SU-DHL-6 (cell line): ENCODE measurements around the gene GRID1.

Experiments
- H2AFZ ChIP-seq: fragments of 200-600 bp; sonication (generic); 2 replicates; pipeline ENCODE4 v1.6.1; 2014; ENCODE audit warnings: low read depth, mild to moderate bottlenecking, moderate library complexity, mixed read lengths, antibody characterized with exemption, low read length; ENCODE audit not compliant: severe bottlenecking
- H3F3A ChIP-seq: fragments of 200-600 bp; shearing (Covaris generic); 2 replicates; pipeline ENCODE4 v1.6.0; 2016; ENCODE audit warnings: antibody characterized with exemption, mild to moderate bottlenecking; ENCODE audit not compliant: insufficient read depth
- H3K27ac ChIP-seq: fragments of 200-600 bp; sonication (generic); 2 replicates; pipeline ENCODE4 v1.5.1; 2016; ENCODE audit warnings: low read depth, mild to moderate bottlenecking, low read length, moderate library complexity, mixed read lengths
- H3K27me3 ChIP-seq: fragments of 200-600 bp; sonication (generic), shearing (Covaris generic); 2 replicates; pipeline ENCODE4 v1.6.0; 2014; ENCODE audit warnings: mild to moderate bottlenecking, low read length
- H3K36me3 ChIP-seq: fragments of 200-600 bp; sonication (generic); 2 replicates; pipeline ENCODE4 v1.6.1; 2014; ENCODE audit warnings: mild to moderate bottlenecking, low read length, mixed read lengths
- H3K4me2 ChIP-seq: fragments of 300-600, 200-600 bp; shearing (Covaris generic), sonication (generic); 2 replicates; pipeline ENCODE4 v1.6.0; 2014; ENCODE audit warnings: low read length, low read depth, mild to moderate bottlenecking; ENCODE audit not compliant: poor library complexity, severe bottlenecking
- H3K4me3 ChIP-seq: fragments of 200-600 bp; sonication (generic); 2 replicates; pipeline ENCODE4 v1.5.1; 2014; ENCODE audit warnings: antibody characterized with exemption, low read length, mild to moderate bottlenecking, mixed read lengths; ENCODE audit not compliant: insufficient read depth, poor library complexity, severe bottlenecking
- H3K79me2 ChIP-seq: fragments of 200-600 bp; sonication (generic); 2 replicates; pipeline ENCODE4 v1.6.1; 2014; ENCODE audit warnings: mild to moderate bottlenecking, low read length, moderate library complexity; ENCODE audit not compliant: insufficient read depth
- H3K9ac ChIP-seq: fragments of 200-600 bp; sonication (generic); 2 replicates; pipeline ENCODE4 v1.7.0; 2014; ENCODE audit warnings: mild to moderate bottlenecking, low read length
- H3K9me2 ChIP-seq: fragments of 200-600 bp; sonication (generic); replicated peaks from 2 replicates; pipeline ENCODE4 v1.6.1; 2014; ENCODE audit warnings: low read length; ENCODE audit not compliant: insufficient read depth
- H3K9me3 ChIP-seq: fragments of 200-600 bp; sonication (generic); 2 replicates; pipeline ENCODE4 v1.6.1; 2014; ENCODE audit warnings: low read length, mixed read lengths; ENCODE audit not compliant: insufficient read depth
- H4K20me1 ChIP-seq: fragments of 200-600 bp; sonication (generic); 2 replicates; pipeline ENCODE4 v1.6.1; 2014; ENCODE audit warnings: low read depth, mild to moderate bottlenecking, antibody characterized with exemption, low read length, moderate library complexity, mixed read lengths
- EZH2phosphoT487 ChIP-seq: fragments of 200-600 bp; sonication (generic), shearing (Covaris generic); conservative IDR thresholded peaks from 2 replicates; pipeline ENCODE4 v1.6.1; 2018; ENCODE audit warnings: mild to moderate bottlenecking, antibody characterized with exemption, low read length, moderate library complexity, mixed read lengths
- TF ChIP-seq, protein P1 (sequence below): fragments of 200-600 bp; sonication (generic); IDR thresholded peaks from one replicate; pipeline ENCODE4 v1.5.1; 2017; ENCODE audit warnings: antibody characterized with exemption, mild to moderate bottlenecking, low read length, moderate library complexity; ENCODE audit not compliant: insufficient read depth, poor library complexity, severe bottlenecking

The GRID1 gene

DNA sequence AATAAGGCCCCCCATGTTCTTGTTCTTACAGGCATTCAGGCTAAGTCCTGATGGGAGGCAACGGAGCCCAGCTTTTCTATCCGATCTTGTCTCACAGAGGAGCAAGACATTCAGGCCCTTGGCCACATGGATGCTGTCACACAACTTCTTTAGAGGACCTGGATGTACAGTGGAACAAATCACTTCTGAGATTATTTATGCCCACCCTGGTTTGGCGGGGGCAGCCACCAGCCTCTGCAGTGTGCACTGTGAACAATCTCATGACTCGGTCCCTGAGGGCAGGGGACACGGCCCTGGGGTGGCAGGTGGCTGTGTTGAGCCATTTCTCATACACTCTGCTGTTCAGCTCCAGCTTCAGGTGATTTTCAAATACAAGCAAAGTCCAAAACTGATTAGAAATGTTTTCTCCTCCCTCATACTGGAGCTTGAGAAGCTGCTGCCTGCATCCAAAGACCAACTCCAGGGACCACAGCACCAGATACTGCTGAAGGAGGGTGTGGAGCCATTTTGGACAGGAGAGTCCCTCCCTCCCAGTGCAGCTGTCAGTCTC lies 441.3 kb downstream of the GRID1 start:
- Histone ChIP-seq H3K9ac (no peak overlapping the region), H3K9me3 (no peaks in the 10 kb centered on the region), H3K79me2 (no peaks in the 10 kb centered on the region), H3F3A (no peaks in the 10 kb centered on the region), H3K4me3 (no peak overlapping the region), H3K27ac (no peak overlapping the region), H3K27me3 (no peaks in the 10 kb centered on the region), H2AFZ (no peak overlapping the region), H3K4me2 (no peak overlapping the region), H4K20me1 (no peaks in the 10 kb centered on the region), H3K36me3 (no peaks in the 10 kb centered on the region), H3K9me2 (no peaks in the 10 kb centered on the region)
- TF ChIP-seq, protein P1, sequence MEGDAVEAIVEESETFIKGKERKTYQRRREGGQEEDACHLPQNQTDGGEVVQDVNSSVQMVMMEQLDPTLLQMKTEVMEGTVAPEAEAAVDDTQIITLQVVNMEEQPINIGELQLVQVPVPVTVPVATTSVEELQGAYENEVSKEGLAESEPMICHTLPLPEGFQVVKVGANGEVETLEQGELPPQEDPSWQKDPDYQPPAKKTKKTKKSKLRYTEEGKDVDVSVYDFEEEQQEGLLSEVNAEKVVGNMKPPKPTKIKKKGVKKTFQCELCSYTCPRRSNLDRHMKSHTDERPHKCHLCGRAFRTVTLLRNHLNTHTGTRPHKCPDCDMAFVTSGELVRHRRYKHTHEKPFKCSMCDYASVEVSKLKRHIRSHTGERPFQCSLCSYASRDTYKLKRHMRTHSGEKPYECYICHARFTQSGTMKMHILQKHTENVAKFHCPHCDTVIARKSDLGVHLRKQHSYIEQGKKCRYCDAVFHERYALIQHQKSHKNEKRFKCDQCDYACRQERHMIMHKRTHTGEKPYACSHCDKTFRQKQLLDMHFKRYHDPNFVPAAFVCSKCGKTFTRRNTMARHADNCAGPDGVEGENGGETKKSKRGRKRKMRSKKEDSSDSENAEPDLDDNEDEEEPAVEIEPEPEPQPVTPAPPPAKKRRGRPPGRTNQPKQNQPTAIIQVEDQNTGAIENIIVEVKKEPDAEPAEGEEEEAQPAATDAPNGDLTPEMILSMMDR = no peak
- TF ChIP-seq EZH2phosphoT487 = no peak

DNA sequence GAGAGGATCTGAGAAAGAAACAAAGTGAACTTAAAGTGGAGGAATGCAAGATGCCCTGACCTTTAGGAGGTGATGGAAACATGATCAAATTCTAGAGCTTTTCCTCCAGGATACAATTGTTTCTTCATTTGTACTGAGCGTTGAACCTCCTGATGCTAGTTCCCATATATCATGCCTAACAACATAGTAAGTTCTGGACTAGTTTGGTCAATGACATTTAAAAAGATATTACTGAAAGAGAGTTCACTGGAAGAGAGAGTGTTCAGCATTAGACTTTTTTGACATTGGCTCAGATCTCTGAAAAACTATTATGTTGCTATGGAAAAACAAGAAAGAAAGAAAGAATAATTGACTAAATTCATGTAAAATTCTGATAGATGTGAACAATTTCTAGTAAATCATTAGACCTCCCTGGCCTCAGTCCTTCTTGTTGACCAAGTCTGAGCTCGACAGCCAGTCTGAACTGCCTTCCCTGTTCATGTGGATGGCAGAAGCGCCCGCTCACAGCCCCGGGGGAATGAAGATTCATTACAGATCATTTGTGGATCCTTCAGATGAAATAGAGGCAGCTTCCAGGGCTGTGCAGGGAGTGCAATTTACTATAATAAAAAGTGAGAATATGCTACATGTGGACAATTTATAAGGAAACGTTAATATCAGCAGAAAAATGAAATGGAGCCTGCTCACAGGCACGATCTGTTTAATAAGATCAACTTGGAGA lies 442.1 kb downstream of the GRID1 start:
- TF ChIP-seq, protein P1 = no peak
- no peak for TF ChIP-seq EZH2phosphoT487
- H3K9ac ChIP-seq = no peak overlapping the region

DNA sequence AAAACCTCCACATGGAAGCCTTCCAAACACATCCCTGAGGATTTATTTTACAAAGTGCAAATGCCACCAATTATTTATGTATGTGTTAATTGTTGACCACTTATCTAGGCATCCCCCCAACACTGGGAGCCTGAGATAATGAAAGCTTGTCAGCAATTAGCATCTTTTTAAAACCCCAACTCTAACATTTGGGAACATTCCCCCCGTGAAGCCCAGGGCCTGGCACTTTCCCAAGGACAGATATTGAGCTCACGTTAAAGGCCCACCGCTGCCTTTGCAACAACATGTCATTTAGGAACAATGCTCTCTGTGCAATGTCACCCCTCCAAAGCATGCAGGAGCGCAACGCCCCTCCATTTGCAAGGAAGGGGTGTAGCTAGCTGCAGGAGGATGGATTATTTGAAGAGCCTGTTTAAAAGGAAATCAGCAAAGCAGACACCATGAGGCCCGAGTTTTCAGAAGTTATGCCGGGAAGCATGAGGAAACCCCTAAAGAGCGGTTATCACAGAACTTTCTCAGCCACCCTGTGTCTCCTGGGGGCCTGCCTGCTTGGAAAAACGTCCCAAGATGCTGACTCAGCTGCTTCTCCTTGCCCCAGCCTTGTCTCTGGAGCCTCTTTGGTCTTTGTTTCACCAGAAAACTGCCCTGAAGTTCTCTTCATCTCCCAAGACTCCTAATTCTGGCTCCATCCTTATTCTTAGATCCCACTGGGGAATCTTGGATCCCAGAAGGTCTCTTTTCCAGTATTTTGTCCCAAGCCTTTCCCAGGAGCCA lies 444.1 kb downstream of the GRID1 start:
- Histone ChIP-seq H3K4me3 (no peak overlapping the region), H3K9ac (no peak overlapping the region), H2AFZ (no peak overlapping the region), H3K27ac (no peak overlapping the region), H3K9me3 (no peaks in the 10 kb centered on the region), H3K79me2 (no peaks in the 10 kb centered on the region), H4K20me1 (no peaks in the 10 kb centered on the region), H3K9me2 (no peaks in the 10 kb centered on the region), H3K36me3 (no peaks in the 10 kb centered on the region), H3K4me2 (no peak overlapping the region), H3K27me3 (no peaks in the 10 kb centered on the region), H3F3A (no peaks in the 10 kb centered on the region)
- TF ChIP-seq, protein P1 = no peak
- TF ChIP-seq EZH2phosphoT487 = no peak

More for the DNA sequence above, 442.1 kb downstream of the GRID1 start:
- no peaks in the 10 kb centered on the region for H3K9me2 ChIP-seq
- H3F3A ChIP-seq = no peaks in the 10 kb centered on the region
- no peak overlapping the region for H3K4me2 ChIP-seq
- H3K27me3 ChIP-seq = no peaks in the 10 kb centered on the region
- no peaks in the 10 kb centered on the region for H3K79me2 ChIP-seq
- no peak overlapping the region for H2AFZ ChIP-seq
- H3K9me3 ChIP-seq = no peaks in the 10 kb centered on the region
- H3K27ac ChIP-seq = no peak overlapping the region
- H3K36me3 ChIP-seq = no peaks in the 10 kb centered on the region
- H3K4me3 ChIP-seq = no peak overlapping the region
- no peaks in the 10 kb centered on the region for H4K20me1 ChIP-seq
